Peyer's patch (tissue), 4 donors: ENCODE results near the gene ANO7.

Source experiments
- CTCF ChIP-seq, 6 experiments: fragments of 450-650 bp in 4 of 6; fragments of 200-600 bp in 2 of 6; sonication (generic) in 1 of 6; IDR thresholded peaks; one replicate each; pipeline ENCODE4 v1.5.1; 2017 to 2019; ENCODE audit warnings: antibody characterized with exemption in 6 of 6, mild to moderate bottlenecking in 3 of 6, moderate library complexity in 1 of 6
- POLR2A ChIP-seq, 2 donors: fragments of 450-650 bp; IDR thresholded peaks; one replicate each; pipeline ENCODE4 v1.5.1; 2017; ENCODE audit warnings: antibody characterized with exemption in 2 of 2, mild to moderate bottlenecking in 2 of 2, moderate library complexity in 2 of 2

DNA sequence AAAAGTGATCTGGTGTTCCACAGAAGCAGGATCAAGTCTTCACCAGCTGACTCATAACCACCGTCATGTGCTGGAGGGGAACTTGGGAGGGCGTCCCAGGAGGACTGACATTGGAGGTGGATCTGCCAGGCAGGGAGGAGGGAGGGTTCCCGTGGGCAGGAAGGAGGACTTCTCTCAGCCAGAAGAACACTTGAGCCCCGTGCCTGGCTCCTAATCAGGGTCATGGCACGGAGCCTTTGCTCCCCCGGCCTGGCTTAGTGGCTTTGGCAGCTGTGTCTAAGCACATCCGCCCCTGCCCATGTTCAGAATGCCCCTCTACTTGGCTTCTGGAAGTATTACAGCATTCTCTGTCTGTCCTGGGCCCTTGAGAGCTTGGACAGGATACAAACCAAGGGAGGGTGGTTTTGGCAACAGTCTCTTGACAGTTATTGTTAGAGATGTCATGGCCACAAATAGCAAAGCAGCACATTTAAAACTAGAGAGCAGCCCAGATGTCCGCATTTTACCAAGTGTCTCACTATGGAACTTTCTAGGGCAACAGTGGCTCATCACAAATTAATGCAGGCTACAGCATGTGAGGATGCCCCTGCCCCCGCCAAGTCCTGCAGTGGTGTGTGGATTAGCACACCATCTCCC is 26.7 kb upstream of the ANO7 start:
- TF ChIP-seq CTCF (IDR thresholded peaks at IDR 0.05): no peak
- TF ChIP-seq POLR2A (IDR thresholded peaks at IDR 0.05): no peak
